CD4-positive, CD25-positive, alpha-beta regulatory T cell (primary cell): ENCODE results near the gene PRPF38A. TPM values are rescaled to one million over a fixed set of nuclear protein-coding genes. Genes with fewer than 3 reads are reported as not detected.

Experiments
- ATAC-seq, 2 donors: fragments of 150-1000 bp; cut with Tn5 transposase; one replicate each; pipeline ENCODE4 v1.10.0; 2021; ENCODE audit warnings: low read depth in 2 of 2, moderate number of reproducible peaks in 2 of 2, moderate library complexity in 1 of 2
- DNase-seq, 3 donors: peaks; one replicate each; pipeline versions ENCODE4 v3.0.0 to v3.0.0-alpha.2; 2012 to 2022; ENCODE audit warnings: mixed read lengths in 1 of 3
- H3K27ac ChIP-seq: one replicate; pipeline ENCODE4 v1.7.0; 2013; ENCODE audit warnings: mild to moderate bottlenecking, low read length; ENCODE audit not compliant: insufficient read depth, poor library complexity, severe bottlenecking
- H3K27me3 ChIP-seq: one replicate; pipeline ENCODE4 v1.7.0; 2013; ENCODE audit warnings: low read length; ENCODE audit not compliant: control insufficient read depth, insufficient read depth
- H3K36me3 ChIP-seq: one replicate; pipeline ENCODE4 v1.7.0; 2013; ENCODE audit warnings: mild to moderate bottlenecking, low read length, moderate library complexity; ENCODE audit not compliant: control insufficient read depth, insufficient read depth
- H3K4me1 ChIP-seq: 2 replicates; pipeline ENCODE4 v1.7.0; 2013; ENCODE audit warnings: mild to moderate bottlenecking, low read length; ENCODE audit not compliant: insufficient read depth, control insufficient read depth, poor library complexity, severe bottlenecking
- H3K4me3 ChIP-seq: one replicate; pipeline ENCODE4 v1.7.0; 2013; ENCODE audit warnings: low read depth, mild to moderate bottlenecking, low read length, moderate library complexity
- H3K9me3 ChIP-seq, 2 experiments: 1 replicate in 1 of 2; 2 replicates in 1 of 2; pipeline ENCODE4 v1.7.0; 2013; ENCODE audit warnings: low read length in 2 of 2, mild to moderate bottlenecking in 1 of 2, moderate library complexity in 1 of 2; ENCODE audit not compliant: control insufficient read depth in 2 of 2
- H3K27ac Mint-ChIP-seq, 3 donors: one replicate each; pipeline ENCODE4 v1.8.0; 2020 to 2022; ENCODE audit warnings: mild to moderate bottlenecking in 3 of 3, mixed read lengths in 3 of 3, moderate library complexity in 2 of 3
- H3K27me3 Mint-ChIP-seq: one replicate; pipeline ENCODE4 v1.8.0; 2022; ENCODE audit warnings: mild to moderate bottlenecking, mixed read lengths
- H3K36me3 Mint-ChIP-seq: one replicate; pipeline ENCODE4 v1.8.0; 2020; ENCODE audit warnings: mixed read lengths
- H3K4me1 Mint-ChIP-seq, 4 donors: one replicate each; pipeline ENCODE4 v1.8.0; 2020 to 2022; ENCODE audit warnings: mixed read lengths in 4 of 4, mild to moderate bottlenecking in 1 of 4
- H3K4me3 Mint-ChIP-seq, 4 donors: one replicate each; pipeline ENCODE4 v1.8.0; 2020 to 2022; ENCODE audit warnings: mild to moderate bottlenecking in 4 of 4, mixed read lengths in 4 of 4, moderate library complexity in 3 of 4
- H3K9me3 Mint-ChIP-seq, 7 donors: one replicate each; pipeline ENCODE4 v1.8.0; 2020 to 2022; ENCODE audit warnings: mixed read lengths in 7 of 7, mild to moderate bottlenecking in 3 of 7, moderate library complexity in 2 of 7
- polyA plus RNA-seq, 4 donors: library from polyadenylated mRNA; unstranded; fragments of 300-500 nt; fragmentation: Illumina TruSeq; gene quantifications; one replicate each; pipeline ENCODE4 v1.2.3, GENCODE V29; 2021
- total RNA-seq: library from RNA; stranded (reverse); gene quantifications from one replicate; pipeline ENCODE4 v1.2.3, GENCODE V29; 2022

Gene PRPF38A
- total and polyA plus RNA-seq, 5 donors from 2014 or later: 38.9 to 64.4 (median 42.5) TPM

GRCh38 chr1:52359676-52360594 is 44.5 kb upstream of the PRPF38A start:
- ATAC-seq: no peak
- Mint-ChIP-seq H3K9me3 (no peaks in the 10 kb centered on the region), H3K27ac (no peak overlapping the region), H3K4me3 (no peak overlapping the region), H3K36me3 (peaks cover 38% of the 10 kb centered on the region), H3K4me1 (peaks cover 0 to 24% (median 14%) of the 10 kb centered on the region in 4 donors), H3K27me3 (no peaks in the 10 kb centered on the region)
- peaks cover 11% of the 10 kb centered on the region for H3K4me1 ChIP-seq
- peaks cover 80% of the 10 kb centered on the region for H3K36me3 ChIP-seq
- H3K27me3 ChIP-seq: no peaks in the 10 kb centered on the region
- no peak overlapping the region for H3K4me3 ChIP-seq
- no peak for DNase-seq
- no peak overlapping the region for H3K27ac ChIP-seq
- no peaks in the 10 kb centered on the region for H3K9me3 ChIP-seq

- Histone ChIP-seq H3K4me3 (no peak overlapping the region), H3K9me3 (no peaks in the 10 kb centered on the region), H3K27me3 (no peaks in the 10 kb centered on the region), H3K4me1 (peaks cover 17% of the 10 kb centered on the region), H3K27ac (no peak overlapping the region), H3K36me3 (peaks cover 73% of the 10 kb centered on the region)
- DNase-seq (no peak), ATAC-seq (no peak)
- no peaks in the 10 kb centered on the region for H3K9me3 Mint-ChIP-seq
- peaks cover 0 to 30% (median 19%) of the 10 kb centered on the region in 4 donors for H3K4me1 Mint-ChIP-seq
- H3K4me3 Mint-ChIP-seq: no peak overlapping the region
- H3K27me3 Mint-ChIP-seq: no peaks in the 10 kb centered on the region
- no peak overlapping the region for H3K27ac Mint-ChIP-seq
- peaks cover 32% of the 10 kb centered on the region for H3K36me3 Mint-ChIP-seq
These were observed 43.8 kb upstream of the PRPF38A start for GRCh38 chr1:52360595-52360968.

GRCh38 chr1:52364235-52364839 is 40.1 kb upstream of the PRPF38A start:
- peaks cover 32% of the 10 kb centered on the region for H3K4me1 ChIP-seq
- no peaks in the 10 kb centered on the region for H3K27me3 ChIP-seq
- Mint-ChIP-seq H3K36me3 (peaks cover 12% of the 10 kb centered on the region), H3K4me1 (peaks cover 10 to 54% (median 30%) of the 10 kb centered on the region in 4 donors), H3K9me3 (no peaks in the 10 kb centered on the region), H3K27ac (peak overlapping the region; percentile 14 to 96 (median 95)), H3K4me3 (peak overlapping the region; percentile 85 to 97 (median 94)), H3K27me3 (no peaks in the 10 kb centered on the region)
- peak overlapping the region; percentile 93 for H3K27ac ChIP-seq
- no peaks in the 10 kb centered on the region for H3K9me3 ChIP-seq
- peaks cover 36% of the 10 kb centered on the region for H3K36me3 ChIP-seq
- DNase-seq (peak in 1 of 3 donors; percentile 23), ATAC-seq (no peak)
- H3K4me3 ChIP-seq: peak overlapping the region; percentile 88

- peak overlapping the region; percentile 88 for H3K4me3 ChIP-seq
- H3K4me1 ChIP-seq: peaks cover 32% of the 10 kb centered on the region
- peaks cover 27% of the 10 kb centered on the region for H3K36me3 ChIP-seq
- ATAC-seq (no peak), DNase-seq (peak in 2 of 3 donors; percentile 15 to 75)
- peaks cover 12% of the 10 kb centered on the region for H3K36me3 Mint-ChIP-seq
- no peaks in the 10 kb centered on the region for H3K27me3 Mint-ChIP-seq
- H3K27me3 ChIP-seq: no peaks in the 10 kb centered on the region
- no peaks in the 10 kb centered on the region for H3K9me3 Mint-ChIP-seq
- H3K9me3 ChIP-seq: no peaks in the 10 kb centered on the region
- peak overlapping the region; percentile 93 for H3K27ac ChIP-seq
- peak overlapping the region; percentile 94 to 97 (median 95) for H3K4me3 Mint-ChIP-seq
- H3K27ac Mint-ChIP-seq: peak overlapping the region; percentile 95 to 97 (median 96)
- peaks cover 12 to 56% (median 30%) of the 10 kb centered on the region in 4 donors for H3K4me1 Mint-ChIP-seq
These were observed 39.2 kb upstream of the PRPF38A start for GRCh38 chr1:52365071-52365745.

GRCh38 chr1:52365746-52366516 is 38.5 kb upstream of the PRPF38A start, which contains the start of gene CC2D1B:
CC2D1B (minus strand) TSS chr1:52366205; CDS start chr1:52364620, 1,585 bp downstream.
- Histone ChIP-seq H3K27me3 (no peaks in the 10 kb centered on the region), H3K27ac (peak within 1 kb of the TSS; percentile 93), H3K4me3 (peak within 1 kb of the TSS; percentile 88), H3K4me1 (peaks cover 32% of the 10 kb centered on the region), H3K9me3 (no peaks in the 10 kb centered on the region), H3K36me3 (peaks cover 20% of the 10 kb centered on the region)
- Mint-ChIP-seq H3K4me3 (peak within 1 kb of the TSS; percentile 94 to 97 (median 96)), H3K36me3 (peaks cover 12% of the 10 kb centered on the region), H3K27me3 (no peaks in the 10 kb centered on the region), H3K4me1 (peaks cover 12 to 56% (median 30%) of the 10 kb centered on the region in 4 donors), H3K9me3 (no peaks in the 10 kb centered on the region), H3K27ac (peak within 1 kb of the TSS; percentile 95 to 97 (median 96))
- DNase-seq (peak; percentile 99 to 100 (median 99)), ATAC-seq (peak; percentile 93 to 95)

- H3K4me3 Mint-ChIP-seq: peak overlapping the region; percentile 94 to 97 (median 96)
- Histone ChIP-seq H3K4me1 (peaks cover 32% of the 10 kb centered on the region), H3K9me3 (no peaks in the 10 kb centered on the region), H3K27me3 (no peaks in the 10 kb centered on the region), H3K27ac (peak overlapping the region; percentile 93), H3K4me3 (peak overlapping the region; percentile 82), H3K36me3 (peaks cover 14% of the 10 kb centered on the region)
- no peaks in the 10 kb centered on the region for H3K9me3 Mint-ChIP-seq
- peak overlapping the region; percentile 52 to 96 (median 87) for H3K27ac Mint-ChIP-seq
- peaks cover 12 to 55% (median 30%) of the 10 kb centered on the region in 4 donors for H3K4me1 Mint-ChIP-seq
- H3K27me3 Mint-ChIP-seq: no peaks in the 10 kb centered on the region
- ATAC-seq (peak; percentile 0), DNase-seq (no peak)
- peaks cover 10% of the 10 kb centered on the region for H3K36me3 Mint-ChIP-seq
These were observed 37.9 kb upstream of the PRPF38A start for GRCh38 chr1:52366517-52366827.

GRCh38 chr1:52367272-52367671 is 37.1 kb upstream of the PRPF38A start:
- H3K4me3 ChIP-seq: peak overlapping the region; percentile 82
- H3K27ac ChIP-seq: no peak overlapping the region
- peaks cover 6% of the 10 kb centered on the region for H3K36me3 ChIP-seq
- DNase-seq: no peak
- H3K27me3 ChIP-seq: no peaks in the 10 kb centered on the region
- H3K36me3 Mint-ChIP-seq: peaks cover 2% of the 10 kb centered on the region
- peak overlapping the region in 3 of 4 donors; percentile 10 to 97 (median 94) for H3K4me3 Mint-ChIP-seq
- no peaks in the 10 kb centered on the region for H3K27me3 Mint-ChIP-seq
- no peak overlapping the region for H3K27ac Mint-ChIP-seq
- H3K4me1 ChIP-seq: peaks cover 32% of the 10 kb centered on the region
- no peaks in the 10 kb centered on the region for H3K9me3 ChIP-seq
- ATAC-seq: no peak
- H3K4me1 Mint-ChIP-seq: peaks cover 12 to 50% (median 29%) of the 10 kb centered on the region in 4 donors
- no peaks in the 10 kb centered on the region for H3K9me3 Mint-ChIP-seq
